Measurements from ENCODE around the gene CIITA. TPM values are rescaled to one million over a fixed set of nuclear protein-coding genes. Genes with fewer than 3 reads are reported as not detected.

The CIITA gene
- total and polyA plus RNA-seq, 2 experiments from 2014 or later: 0.09 TPM; not detected in 1

- in situ Hi-C loops (cut with MboI): no loop called here
- no peaks in the 10 kb centered on the region for H3K36me3 ChIP-seq (ENCODE audit: low read depth)
Observed at GRCh38 chr16:10932959-10933710, 56.1 kb downstream of the CIITA start.

GRCh38 chr16:10933865-10934264 lies 56.9 kb downstream of the CIITA start:
- WGBS, 2 experiments (ENCODE audit: low coverage in 1 of 2, low lambda C conversion rate in 2 of 2, missing lambda C conversion rate in 2 of 2): 51 to 54% methylated on average over 8 of the region's 8 CpGs
- Histone ChIP-seq H4K20me1 (ENCODE audit: insufficient read depth) (peaks cover 6% of the 10 kb centered on the region; the same call in 1 of the 2 replicates), H3K36me3 (ENCODE audit: low read depth) (no peaks in the 10 kb centered on the region), H3K27me3 (replicated peaks; ENCODE audit: insufficient read depth) (no peaks in the 10 kb centered on the region), H3K4me2 (ENCODE audit: unreplicated experiment) (no peak overlapping the region), H3K4me3 (no peak overlapping the region), H2AFZ (no peak overlapping the region), H3K79me2 (ENCODE audit: insufficient read depth) (peaks cover 86% of the 10 kb centered on the region), H3K9ac (no peak overlapping the region), H3K9me3 (ENCODE audit: low read depth) (no peaks in the 10 kb centered on the region), H3K27ac (no peak overlapping the region), H3K9me2 (ENCODE audit: insufficient read depth) (no peaks in the 10 kb centered on the region), H3K4me1 (ENCODE audit: insufficient read depth) (peaks cover 22% of the 10 kb centered on the region; the same call in 1 of the 2 replicates), H3F3A (ENCODE audit: insufficient read depth) (no peaks in the 10 kb centered on the region)
- DNase-seq: no peak
- no peak for TF ChIP-seq EZH2 (IDR thresholded peaks at IDR 0.05; ENCODE audit: insufficient read depth, poor library complexity, severe bottlenecking)
- no peak for TF ChIP-seq EZH2phosphoT487 (IDR thresholded peaks at IDR 0.05; ENCODE audit: insufficient read depth, low read depth)
- in situ Hi-C loops (cut with MboI): no loop called here

More at GRCh38 chr16:10932959-10933710, 56.1 kb downstream of the CIITA start:
- no peak overlapping the region for H3K4me3 ChIP-seq
- no peak overlapping the region for H3K27ac ChIP-seq
- TF ChIP-seq EZH2 (IDR thresholded peaks at IDR 0.05; ENCODE audit: insufficient read depth, poor library complexity, severe bottlenecking) (no peak), EZH2phosphoT487 (IDR thresholded peaks at IDR 0.05; ENCODE audit: insufficient read depth, low read depth) (no peak)
- no peak overlapping the region for H2AFZ ChIP-seq
- H3K9me3 ChIP-seq (ENCODE audit: low read depth): no peaks in the 10 kb centered on the region
- no peak for DNase-seq
- peaks cover 79% of the 10 kb centered on the region for H3K79me2 ChIP-seq (ENCODE audit: insufficient read depth)
- peaks cover 17% of the 10 kb centered on the region; the same call in 1 of the 2 replicates for H3K4me1 ChIP-seq (ENCODE audit: insufficient read depth)
- peaks cover 6% of the 10 kb centered on the region; the same call in 1 of the 2 replicates for H4K20me1 ChIP-seq (ENCODE audit: insufficient read depth)
- no peak overlapping the region for H3K9ac ChIP-seq
- H3K4me2 ChIP-seq (ENCODE audit: unreplicated experiment): no peak overlapping the region
- 85 to 91% methylated on average over 11 of the region's 11 CpGs for WGBS, 2 experiments (ENCODE audit: low coverage in 1 of 2, low lambda C conversion rate in 2 of 2, missing lambda C conversion rate in 2 of 2)
- H3K27me3 ChIP-seq (replicated peaks; ENCODE audit: insufficient read depth): no peaks in the 10 kb centered on the region
- no peaks in the 10 kb centered on the region for H3K9me2 ChIP-seq (ENCODE audit: insufficient read depth)
- no peaks in the 10 kb centered on the region for H3F3A ChIP-seq (ENCODE audit: insufficient read depth)

- no peaks in the 10 kb centered on the region for H3F3A ChIP-seq (ENCODE audit: insufficient read depth)
- H3K4me1 ChIP-seq (ENCODE audit: insufficient read depth): peaks cover 28% of the 10 kb centered on the region; the same call in 1 of the 2 replicates
- peaks cover 93% of the 10 kb centered on the region for H3K79me2 ChIP-seq (ENCODE audit: insufficient read depth)
- no peaks in the 10 kb centered on the region for H3K9me2 ChIP-seq (ENCODE audit: insufficient read depth)
- in situ Hi-C loops (cut with MboI): no loop called here
- H3K4me3 ChIP-seq: no peak overlapping the region
- no peak for DNase-seq
- no peak overlapping the region for H3K27ac ChIP-seq
- no peak for TF ChIP-seq EZH2 (IDR thresholded peaks at IDR 0.05; ENCODE audit: insufficient read depth, poor library complexity, severe bottlenecking)
- no peak for TF ChIP-seq EZH2phosphoT487 (IDR thresholded peaks at IDR 0.05; ENCODE audit: insufficient read depth, low read depth)
- peaks cover 6% of the 10 kb centered on the region; the same call in 1 of the 2 replicates for H4K20me1 ChIP-seq (ENCODE audit: insufficient read depth)
- H3K36me3 ChIP-seq (ENCODE audit: low read depth): no peaks in the 10 kb centered on the region
- WGBS, 2 experiments (ENCODE audit: low coverage in 1 of 2, low lambda C conversion rate in 2 of 2, missing lambda C conversion rate in 2 of 2): 94 to 98% methylated on average over 13 of the region's 13 CpGs
- no peaks in the 10 kb centered on the region for H3K9me3 ChIP-seq (ENCODE audit: low read depth)
- no peak overlapping the region for H3K9ac ChIP-seq
- H2AFZ ChIP-seq: no peak overlapping the region
- no peaks in the 10 kb centered on the region for H3K27me3 ChIP-seq (replicated peaks; ENCODE audit: insufficient read depth)
- H3K4me2 ChIP-seq (ENCODE audit: unreplicated experiment): no peak overlapping the region
Observed at GRCh38 chr16:10934325-10935107, 57.5 kb downstream of the CIITA start.

GRCh38 chr16:10935226-10935915 lies 58.4 kb downstream of the CIITA start:
- TF ChIP-seq EZH2 (IDR thresholded peaks at IDR 0.05; ENCODE audit: insufficient read depth, poor library complexity, severe bottlenecking) (no peak), EZH2phosphoT487 (IDR thresholded peaks at IDR 0.05; ENCODE audit: insufficient read depth, low read depth) (no peak)
- H3K9ac ChIP-seq: no peak overlapping the region
- no peaks in the 10 kb centered on the region for H3K27me3 ChIP-seq (replicated peaks; ENCODE audit: insufficient read depth)
- H3K27ac ChIP-seq: no peak overlapping the region
- in situ Hi-C loops (cut with MboI): no loop called here
- 38 to 40% methylated on average over 7 of the region's 7 CpGs for WGBS, 2 experiments (ENCODE audit: low coverage in 1 of 2, low lambda C conversion rate in 2 of 2, missing lambda C conversion rate in 2 of 2)
- H3K79me2 ChIP-seq (ENCODE audit: insufficient read depth): peaks cover 99% of the 10 kb centered on the region
- H3K4me2 ChIP-seq (ENCODE audit: unreplicated experiment): peak overlapping the region; percentile 11
- H3F3A ChIP-seq (ENCODE audit: insufficient read depth): no peaks in the 10 kb centered on the region
- no peaks in the 10 kb centered on the region for H3K9me2 ChIP-seq (ENCODE audit: insufficient read depth)
- no peaks in the 10 kb centered on the region for H3K36me3 ChIP-seq (ENCODE audit: low read depth)
- H3K4me3 ChIP-seq: no peak overlapping the region
- peaks cover 6% of the 10 kb centered on the region for H4K20me1 ChIP-seq (ENCODE audit: insufficient read depth)
- no peaks in the 10 kb centered on the region for H3K9me3 ChIP-seq (ENCODE audit: low read depth)
- DNase-seq: no peak
- H3K4me1 ChIP-seq (ENCODE audit: insufficient read depth): peaks cover 37% of the 10 kb centered on the region
- no peak overlapping the region for H2AFZ ChIP-seq

Measured in GM23248 (cell line).